ENCODE data around the gene C10orf71. TPM values are rescaled to one million over a fixed set of nuclear protein-coding genes. Genes with fewer than 3 reads are reported as not detected.

C10orf71 gene
- total and polyA plus RNA-seq, 4 donors, result not detected

DNA sequence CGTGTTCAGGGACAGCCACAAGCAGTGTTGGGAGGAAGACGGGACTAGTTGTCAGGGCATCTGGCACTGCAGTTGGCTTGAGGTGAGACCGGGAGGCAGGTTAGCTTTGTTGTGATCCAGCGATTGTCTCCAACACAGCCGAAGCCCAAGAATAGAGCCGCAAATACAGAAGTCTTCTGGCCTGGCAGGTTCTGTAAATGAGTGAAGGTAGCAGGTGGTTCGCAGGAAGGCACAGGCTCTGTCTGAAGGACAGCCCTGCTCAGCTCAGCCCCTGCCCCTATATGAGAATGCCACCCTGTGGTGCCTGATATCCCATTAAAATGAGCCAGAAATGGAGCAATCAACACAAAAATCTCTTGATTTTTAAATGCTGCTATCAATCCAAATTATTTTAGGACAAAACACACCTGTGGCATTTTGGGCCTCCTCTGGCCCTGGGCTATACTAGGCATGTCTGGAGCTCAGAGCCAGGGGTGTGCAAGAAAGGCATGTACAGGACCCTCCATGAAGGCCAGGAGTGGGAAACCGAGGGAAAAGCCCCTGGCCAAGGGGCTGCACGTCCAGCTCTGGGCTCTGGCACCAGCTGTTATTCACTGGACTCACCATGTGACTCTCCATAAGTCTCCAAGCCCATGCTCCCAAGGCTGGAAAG is 11.2 kb upstream of the C10orf71 start:
- no peaks in the 10 kb centered on the region for H3K9me3 ChIP-seq (ENCODE audit: control insufficient read depth in 4 of 4, insufficient read depth in 3 of 4, low read length in 3 of 4)
- H3K36me3 ChIP-seq (ENCODE audit: control insufficient read depth in 4 of 4, insufficient read depth in 4 of 4, low read length in 4 of 4), result no peaks in the 10 kb centered on the region
- 88 to 92% methylated on average over 9 of the region's 9 CpGs for WGBS, 2 donors
- TF ChIP-seq CTCF (IDR thresholded peaks at IDR 0.05; ENCODE audit: control extremely low read depth, extremely low read depth), result no peak
- no peak overlapping the region for H3K27ac ChIP-seq (ENCODE audit: low read depth in 1 of 2, low read length in 1 of 2)
- H3K4me3 ChIP-seq, result no peak overlapping the region
- DNase-seq (no peak), ATAC-seq (ENCODE audit: insufficient read depth, low FRiP score) (no peak)
- H3K27me3 ChIP-seq (ENCODE audit: control insufficient read depth in 3 of 3, insufficient read depth in 3 of 3, low read length in 2 of 3), result peaks cover 0 to 4% (median 0%) of the 10 kb centered on the region in 3 donors
- peaks cover 0 to 1% (median 0%) of the 10 kb centered on the region in 5 donors for H3K4me1 ChIP-seq (ENCODE audit: control insufficient read depth in 5 of 5, insufficient read depth in 5 of 5, low read length in 5 of 5)
- H3K9ac ChIP-seq (ENCODE audit: insufficient read depth in 1 of 2, low read length in 2 of 2), result no peak overlapping the region

DNA sequence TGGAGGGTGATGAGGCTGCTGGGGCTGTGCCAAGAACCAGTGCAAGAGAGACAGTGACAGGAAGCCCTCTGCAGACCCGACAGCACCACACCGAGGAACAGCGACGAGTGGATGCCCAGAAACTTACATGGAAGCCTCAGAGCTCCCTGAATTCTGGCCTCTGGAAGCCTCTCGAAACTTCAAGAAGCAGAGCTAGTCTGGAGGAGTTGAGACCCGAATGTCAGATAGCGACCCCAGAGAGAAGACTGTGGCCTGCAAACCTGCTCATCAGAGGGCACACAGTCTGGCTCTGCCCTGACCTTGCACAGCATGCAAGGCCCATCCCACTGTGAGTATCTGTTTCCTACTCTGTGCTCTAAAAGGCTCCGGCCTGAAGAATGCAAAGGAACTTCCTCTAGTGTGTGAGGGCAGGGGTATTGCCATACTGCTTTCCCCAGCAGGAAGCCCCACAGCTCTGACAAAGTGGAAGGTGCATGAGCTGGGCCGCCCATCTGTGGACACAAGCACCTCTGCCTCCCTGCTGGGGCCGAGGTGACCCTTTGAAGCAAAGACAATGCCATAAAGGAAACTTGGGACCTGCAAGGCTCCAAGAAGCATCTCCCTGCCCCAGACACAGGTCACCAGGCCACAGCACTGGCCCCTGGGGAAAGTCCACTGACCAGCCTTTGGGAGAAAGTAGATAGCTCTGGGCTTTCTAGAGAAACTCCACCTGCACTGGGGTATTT is 10.5 kb upstream of the C10orf71 start:
- Histone ChIP-seq H3K9me3 (ENCODE audit: control insufficient read depth in 4 of 4, insufficient read depth in 3 of 4, low read length in 3 of 4) (no peaks in the 10 kb centered on the region), H3K4me3 (no peak overlapping the region), H3K27ac (ENCODE audit: low read depth in 1 of 2, low read length in 1 of 2) (no peak overlapping the region), H3K9ac (ENCODE audit: insufficient read depth in 1 of 2, low read length in 2 of 2) (no peak overlapping the region), H3K36me3 (ENCODE audit: control insufficient read depth in 4 of 4, insufficient read depth in 4 of 4, low read length in 4 of 4) (no peaks in the 10 kb centered on the region), H3K4me1 (ENCODE audit: control insufficient read depth in 5 of 5, insufficient read depth in 5 of 5, low read length in 5 of 5) (peaks cover 0 to 1% (median 0%) of the 10 kb centered on the region in 5 donors), H3K27me3 (ENCODE audit: control insufficient read depth in 3 of 3, insufficient read depth in 3 of 3, low read length in 2 of 3) (peaks cover 0 to 4% (median 0%) of the 10 kb centered on the region in 3 donors)
- DNase-seq (peak in 1 of 3 donors; percentile 20), ATAC-seq (ENCODE audit: insufficient read depth, low FRiP score) (no peak)
- no peak for TF ChIP-seq CTCF (IDR thresholded peaks at IDR 0.05; ENCODE audit: control extremely low read depth, extremely low read depth)
- 85 to 86% methylated on average over 10 of the region's 10 CpGs for WGBS, 2 donors

- 58 to 72% methylated on average over 4 of the region's 4 CpGs for WGBS, 2 donors
- Histone ChIP-seq H3K9me3 (ENCODE audit: control insufficient read depth in 4 of 4, insufficient read depth in 3 of 4, low read length in 3 of 4) (no peaks in the 10 kb centered on the region), H3K27ac (ENCODE audit: low read depth in 1 of 2, low read length in 1 of 2) (no peak overlapping the region), H3K36me3 (ENCODE audit: control insufficient read depth in 4 of 4, insufficient read depth in 4 of 4, low read length in 4 of 4) (no peaks in the 10 kb centered on the region), H3K4me1 (ENCODE audit: control insufficient read depth in 5 of 5, insufficient read depth in 5 of 5, low read length in 5 of 5) (peaks cover 0 to 1% (median 0%) of the 10 kb centered on the region in 5 donors), H3K27me3 (ENCODE audit: control insufficient read depth in 3 of 3, insufficient read depth in 3 of 3, low read length in 2 of 3) (peaks cover 0 to 4% (median 0%) of the 10 kb centered on the region in 3 donors), H3K4me3 (no peak overlapping the region), H3K9ac (ENCODE audit: insufficient read depth in 1 of 2, low read length in 2 of 2) (no peak overlapping the region)
- no peak for TF ChIP-seq CTCF (IDR thresholded peaks at IDR 0.05; ENCODE audit: control extremely low read depth, extremely low read depth)
- ATAC-seq (ENCODE audit: insufficient read depth, low FRiP score) (no peak), DNase-seq (no peak)
Observed at GRCh38 chr10:49289480-49289879, 9.5 kb upstream of the C10orf71 start.
